ENCODE results near the gene ETV3L.
"Not testable (repeated sequence)": the region's sequence is repeated elsewhere in the genome, so short reads cannot be mapped to it uniquely, and the experiment has no call there.

Gene ETV3L

DNA sequence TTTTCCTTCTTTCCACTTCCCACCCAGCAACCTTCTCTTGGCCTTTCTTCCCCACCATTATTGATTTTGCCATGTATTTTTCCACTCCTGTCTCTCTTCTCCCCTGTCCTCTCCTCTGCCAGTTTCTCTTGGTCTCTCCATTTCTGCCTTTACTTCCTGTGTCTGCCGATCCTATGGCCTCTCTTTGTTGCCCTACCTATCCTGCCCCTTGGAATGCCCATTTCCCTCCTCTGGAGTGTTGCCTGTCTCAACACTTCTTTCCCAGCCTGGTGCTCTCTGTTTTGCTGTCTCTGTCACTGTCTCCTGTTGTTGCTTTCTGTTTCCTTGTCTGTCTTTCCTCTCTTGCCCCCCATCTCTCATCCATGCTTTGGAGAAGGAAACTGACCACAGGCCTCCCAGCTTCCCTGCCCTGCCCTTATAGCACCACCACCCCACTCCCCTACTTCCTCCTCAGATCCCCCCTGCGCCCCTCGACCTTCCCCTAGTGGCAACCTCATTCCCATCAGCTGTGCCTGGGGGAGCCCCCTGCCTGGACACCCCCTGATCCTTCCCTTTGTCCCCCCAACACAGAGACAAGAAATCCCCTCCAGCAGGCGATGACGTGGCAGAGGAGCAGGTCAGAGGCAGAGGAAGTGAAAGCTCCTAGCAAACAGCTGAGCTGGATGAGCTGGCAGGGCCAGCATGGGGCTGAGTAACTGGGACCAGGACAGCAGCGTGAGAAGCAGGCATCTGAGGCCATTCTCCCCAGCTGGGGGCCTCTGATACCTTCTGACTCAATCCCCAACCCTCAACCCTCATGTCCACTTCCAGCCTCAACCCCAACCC is 6.6 kb upstream of the ETV3L start:
- ATAC-seq (replicated peaks) (peak; percentile 99), DNase-seq (peak; percentile 75)
- Mint-ChIP-seq H3K9me3 (no peaks in the 10 kb centered on the region), H3K27ac (peak overlapping the region; percentile 90), H3K4me3 (peak overlapping the region; percentile 31 to 47), H3K36me3 (no peaks in the 10 kb centered on the region), H3K4me1 (peaks cover 31 to 40% of the 10 kb centered on the region in 2 donors), H3K27me3 (peaks cover 46 to 71% of the 10 kb centered on the region in 2 donors)

DNA sequence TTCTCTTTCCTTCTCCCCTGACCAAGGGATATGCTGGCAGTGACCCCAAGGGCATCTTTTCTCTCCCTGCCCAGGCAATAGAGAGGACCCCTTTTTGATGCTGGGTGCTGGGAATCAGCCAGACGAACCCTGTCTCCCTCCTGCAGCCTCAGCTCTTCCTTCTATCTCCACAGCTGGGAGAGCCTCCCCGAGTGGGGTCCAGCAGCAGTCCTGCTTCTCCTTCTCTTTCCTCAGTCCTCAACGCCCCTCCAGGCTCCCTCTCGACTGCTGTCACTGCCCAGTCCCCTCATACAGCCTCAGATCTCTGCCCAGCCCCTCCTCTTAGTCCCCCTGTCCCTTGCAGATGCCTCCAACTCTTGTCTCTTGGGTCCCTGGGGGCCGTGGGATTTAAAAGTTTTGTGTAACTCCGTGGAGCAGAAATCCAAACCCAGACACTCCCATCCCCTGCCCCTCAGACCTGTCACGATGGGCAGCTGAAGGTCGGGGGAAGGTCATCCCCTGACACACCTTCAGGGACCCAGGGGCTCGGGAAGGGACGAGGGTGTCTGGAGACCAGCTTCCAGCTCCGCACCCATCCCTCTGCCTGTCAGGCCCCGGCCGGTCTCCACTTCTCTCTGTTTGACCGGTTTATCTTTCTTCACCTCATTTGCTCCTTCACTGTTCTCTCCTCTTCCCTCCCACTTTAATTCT is 5.8 kb upstream of the ETV3L start:
- H3K4me1 Mint-ChIP-seq, result peaks cover 31 to 40% of the 10 kb centered on the region in 2 donors
- H3K9me3 Mint-ChIP-seq, result no peaks in the 10 kb centered on the region
- peak overlapping the region; percentile 54 for H3K27ac Mint-ChIP-seq
- DNase-seq (no peak), ATAC-seq (replicated peaks) (no peak)
- peaks cover 39 to 71% of the 10 kb centered on the region in 2 donors for H3K27me3 Mint-ChIP-seq
- no peaks in the 10 kb centered on the region for H3K36me3 Mint-ChIP-seq
- no peak overlapping the region for H3K4me3 Mint-ChIP-seq

DNA sequence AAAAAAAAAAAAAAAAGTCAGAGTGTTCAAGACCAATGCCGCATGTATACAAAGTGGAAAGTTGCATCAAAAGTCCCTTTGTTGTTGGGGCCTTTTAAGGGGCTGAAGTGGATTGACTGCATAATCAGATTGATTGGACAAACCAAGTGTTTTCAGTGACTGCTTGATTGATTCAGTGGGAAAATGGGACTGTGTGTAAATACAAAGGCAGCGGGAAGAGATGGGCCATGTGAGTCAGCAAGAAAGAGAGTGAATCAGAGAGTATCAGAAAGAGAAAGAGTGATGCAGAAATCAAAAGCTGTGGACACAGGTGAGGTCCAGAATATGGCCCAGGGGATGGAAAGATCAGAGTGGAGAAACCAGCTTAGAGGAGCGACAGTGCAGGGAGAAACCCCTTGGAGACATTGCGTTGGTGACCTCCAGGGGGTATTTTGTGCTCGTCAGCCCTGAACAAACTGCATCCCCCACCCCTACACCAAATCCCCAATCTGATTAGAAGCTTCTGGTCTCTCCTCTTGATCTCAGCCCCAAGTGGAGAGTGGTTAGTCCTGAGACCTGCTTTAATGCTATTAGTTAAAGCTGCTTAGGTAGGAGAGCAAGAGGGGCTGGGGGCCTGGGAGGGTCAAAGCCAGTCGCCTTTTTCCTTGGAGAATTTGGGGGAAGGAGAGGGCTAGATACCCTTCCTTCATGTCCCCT is 5.1 kb upstream of the ETV3L start:
- H3K27me3 Mint-ChIP-seq, result peaks cover 36 to 66% of the 10 kb centered on the region in 2 donors

DNA sequence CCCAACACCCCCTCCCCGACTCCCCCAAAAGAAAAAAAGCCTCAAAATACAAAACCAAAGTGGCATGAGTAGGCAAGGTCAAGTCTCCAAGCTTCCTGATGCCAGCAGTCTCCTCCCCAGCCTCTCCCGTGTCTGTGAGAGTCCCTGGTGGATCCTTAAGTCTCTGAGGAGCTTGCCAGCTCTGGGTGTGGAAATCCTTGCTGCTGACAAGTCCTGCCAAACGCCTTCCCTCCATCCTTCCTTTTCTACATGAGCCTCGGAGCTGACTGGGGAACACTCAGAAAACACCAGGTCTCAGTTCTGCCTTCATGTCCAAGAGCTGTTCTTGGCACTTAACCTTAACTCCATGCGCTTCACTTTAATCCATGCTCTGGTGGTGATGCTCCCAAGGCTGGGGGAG is 3.7 kb upstream of the ETV3L start:
- Mint-ChIP-seq H3K9me3 (no peaks in the 10 kb centered on the region), H3K36me3 (no peaks in the 10 kb centered on the region), H3K4me1 (peaks cover 34 to 44% of the 10 kb centered on the region in 2 donors), H3K27me3 (peaks cover 26 to 60% of the 10 kb centered on the region in 2 donors), H3K27ac (no peak overlapping the region), H3K4me3 (no peak overlapping the region)
- ATAC-seq (replicated peaks) (no peak), DNase-seq (no peak)

More for the DNA sequence above, 5.1 kb upstream of the ETV3L start:
- H3K9me3 Mint-ChIP-seq, result no peaks in the 10 kb centered on the region
- no peak for DNase-seq
- H3K36me3 Mint-ChIP-seq, result no peaks in the 10 kb centered on the region
- H3K4me1 Mint-ChIP-seq, result peaks cover 29 to 38% of the 10 kb centered on the region in 2 donors
- no peak overlapping the region for H3K27ac Mint-ChIP-seq
- no peak for ATAC-seq (replicated peaks)
- H3K4me3 Mint-ChIP-seq, result no peak overlapping the region

DNA sequence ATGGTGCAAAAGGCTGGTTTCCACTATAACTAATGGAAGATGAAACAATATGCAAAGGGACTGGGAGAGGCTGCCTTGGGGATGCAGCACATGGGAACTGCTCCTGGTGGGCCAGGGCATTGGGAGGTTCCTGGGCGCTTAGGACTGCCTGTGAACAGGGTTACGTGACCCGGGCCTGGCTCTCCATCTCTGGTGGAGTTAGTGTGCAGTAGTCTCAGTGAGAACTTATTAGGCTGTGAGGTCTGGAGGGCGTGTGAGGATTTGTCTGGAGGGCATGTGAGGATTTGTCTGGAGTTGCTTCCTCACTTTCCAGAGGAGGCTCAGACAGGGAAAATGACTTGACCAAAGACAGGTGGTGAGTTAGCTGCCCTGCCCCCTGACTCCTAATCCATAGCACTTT is 1.5 kb upstream of the ETV3L start:
- H3K9me3 Mint-ChIP-seq, result no peaks in the 10 kb centered on the region
- H3K36me3 Mint-ChIP-seq, result no peaks in the 10 kb centered on the region
- H3K27me3 Mint-ChIP-seq, result peaks cover 27 to 39% of the 10 kb centered on the region in 2 donors
- no peak for DNase-seq
- H3K4me3 Mint-ChIP-seq, result no peak overlapping the region
- no peak for ATAC-seq (replicated peaks)
- H3K4me1 Mint-ChIP-seq, result peaks cover 16 to 25% of the 10 kb centered on the region in 2 donors
- no peak overlapping the region for H3K27ac Mint-ChIP-seq

DNA sequence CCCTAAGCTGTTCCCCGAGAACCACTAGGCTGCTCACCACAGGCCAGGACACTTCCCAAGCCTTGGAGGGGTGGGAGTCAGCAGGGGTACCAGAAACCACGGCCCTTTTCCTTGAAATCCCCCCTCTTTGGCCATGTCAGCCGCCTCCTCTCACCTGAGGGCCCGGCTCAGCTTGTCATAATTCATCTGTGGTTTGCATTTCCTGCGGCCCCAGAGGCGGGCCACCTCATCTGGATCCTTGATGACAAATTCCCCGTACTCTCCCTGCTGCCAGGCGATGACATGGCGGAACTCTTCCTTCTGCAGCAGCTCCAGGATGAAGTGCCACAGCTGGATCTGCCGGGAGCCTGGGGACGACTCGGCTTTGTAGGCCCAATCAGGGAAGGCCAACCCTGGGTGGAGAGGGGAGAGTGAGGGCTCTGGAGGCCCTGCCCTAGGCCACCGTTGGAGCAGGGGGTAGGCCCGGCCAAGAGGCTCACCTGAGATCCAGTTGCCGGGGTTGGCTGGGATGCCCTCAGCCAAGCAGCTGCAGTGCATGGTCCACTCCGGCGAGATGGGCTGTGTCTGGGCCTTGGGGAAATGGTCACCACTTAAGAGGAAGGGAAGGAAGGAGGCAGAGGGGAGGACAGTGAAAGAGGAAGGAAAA is 498 bp downstream of the ETV3L start:
- not testable (repeated sequence) for H3K9me3 Mint-ChIP-seq; H3K4me3 Mint-ChIP-seq; H3K4me1 Mint-ChIP-seq; H3K27ac Mint-ChIP-seq; ATAC-seq (replicated peaks); DNase-seq; H3K36me3 Mint-ChIP-seq
- peaks cover 25 to 29% of the 10 kb centered on the region in 2 donors for H3K27me3 Mint-ChIP-seq

DNA sequence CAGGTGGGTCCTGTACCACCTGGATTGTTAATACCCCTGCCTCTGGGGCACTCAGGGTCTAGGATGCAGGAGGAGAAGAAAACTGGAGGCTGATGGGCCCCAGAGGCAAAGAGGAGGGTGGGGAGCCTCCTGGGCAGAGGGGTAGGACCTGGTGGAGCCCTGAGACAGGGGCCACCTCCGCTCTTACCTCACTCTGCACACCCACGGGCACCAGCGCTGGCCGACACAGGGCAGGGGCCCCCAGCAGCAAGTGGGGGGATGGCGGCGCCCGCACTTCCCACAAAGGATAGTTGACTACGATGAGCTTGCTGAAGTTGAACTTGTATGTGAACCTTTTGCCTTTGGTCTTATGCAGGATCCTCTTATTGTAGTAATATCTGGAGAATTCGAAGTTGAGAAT is 1.1 kb downstream of the ETV3L start:
- H3K9me3 Mint-ChIP-seq, result no peaks in the 10 kb centered on the region
- no peak for DNase-seq
- H3K4me1 Mint-ChIP-seq, result peaks cover 5 to 8% of the 10 kb centered on the region in 2 donors
- no peaks in the 10 kb centered on the region for H3K36me3 Mint-ChIP-seq
- no peak overlapping the region for H3K4me3 Mint-ChIP-seq
- no peak for ATAC-seq (replicated peaks)
- H3K27me3 Mint-ChIP-seq, result peaks cover 23 to 27% of the 10 kb centered on the region in 2 donors
- no peak overlapping the region for H3K27ac Mint-ChIP-seq

DNA sequence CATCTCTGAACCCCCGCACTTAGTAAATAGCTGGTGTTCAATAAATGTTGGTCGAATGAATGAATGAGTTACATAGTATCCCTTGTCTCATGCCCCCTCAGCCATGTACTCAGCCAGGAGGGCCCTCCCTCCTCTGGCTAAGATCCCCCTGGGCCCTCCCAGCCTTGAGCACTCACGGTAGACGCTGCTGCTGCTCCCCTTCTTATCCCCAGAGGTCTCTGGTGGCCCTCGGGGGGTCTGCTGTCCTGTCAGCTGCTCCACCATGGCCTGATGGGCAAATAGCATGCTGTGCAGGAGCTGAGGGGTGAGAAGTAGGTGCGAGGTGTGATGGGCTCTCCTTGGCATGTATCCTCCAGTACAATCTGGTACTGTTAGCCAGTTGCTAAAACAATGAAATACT is 1.9 kb downstream of the ETV3L start:
- no peak for ATAC-seq (replicated peaks)
- H3K4me1 Mint-ChIP-seq, result peaks cover 5 to 8% of the 10 kb centered on the region in 2 donors
- no peak overlapping the region for H3K27ac Mint-ChIP-seq
- H3K9me3 Mint-ChIP-seq, result no peaks in the 10 kb centered on the region
- H3K4me3 Mint-ChIP-seq, result no peak overlapping the region
- DNase-seq, result no peak
- peaks cover 19 to 21% of the 10 kb centered on the region in 2 donors for H3K27me3 Mint-ChIP-seq
- no peaks in the 10 kb centered on the region for H3K36me3 Mint-ChIP-seq

DNA sequence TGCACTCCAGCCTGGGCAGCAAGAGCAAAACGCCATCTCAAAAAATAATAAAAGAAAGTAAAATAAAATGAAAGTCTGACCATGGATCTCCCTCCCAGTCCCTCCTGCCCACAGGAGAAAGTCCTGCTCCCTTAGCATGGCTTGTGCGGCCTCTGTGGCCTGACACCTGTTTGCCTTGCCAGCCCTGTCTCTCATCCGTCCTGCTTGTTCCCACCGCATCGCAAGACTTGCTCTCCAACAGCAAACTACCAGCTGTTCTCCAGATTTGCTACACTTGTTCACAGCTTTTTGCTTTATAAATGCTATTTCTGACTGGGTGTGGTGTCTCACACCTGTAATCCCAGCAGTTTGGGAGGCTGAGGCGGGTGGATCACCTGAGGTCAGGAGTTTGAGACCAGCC is 2.7 kb downstream of the ETV3L start:
- Mint-ChIP-seq H3K27me3 (peaks cover 18 to 20% of the 10 kb centered on the region in 2 donors), H3K9me3 (no peaks in the 10 kb centered on the region), H3K4me3 (no peak overlapping the region), H3K4me1 (peaks cover 5 to 8% of the 10 kb centered on the region in 2 donors), H3K36me3 (no peaks in the 10 kb centered on the region), H3K27ac (no peak overlapping the region)
- no peak for DNase-seq
- ATAC-seq (replicated peaks), result no peak

DNA sequence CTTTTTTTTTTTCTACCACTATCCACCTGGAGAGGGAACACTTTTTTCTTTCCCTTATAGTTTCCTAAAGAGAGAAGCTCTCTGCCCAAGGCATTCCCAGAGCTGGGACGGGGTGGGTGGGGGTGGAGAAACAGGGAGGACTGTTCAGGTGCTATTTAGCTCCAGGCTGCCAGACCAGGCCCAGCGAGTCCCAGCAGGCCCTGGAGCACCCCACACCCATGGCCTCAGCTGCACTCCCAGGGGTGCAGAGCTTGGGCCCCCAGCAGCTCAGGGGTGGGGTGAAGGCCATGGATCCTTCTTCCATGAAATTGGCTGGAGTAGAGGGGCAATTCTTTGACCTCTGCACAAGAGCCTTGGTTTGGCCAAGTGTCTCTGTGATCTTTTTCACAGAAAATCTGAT is 4.1 kb downstream of the ETV3L start:
- H3K4me1 Mint-ChIP-seq, result peaks cover 5 to 8% of the 10 kb centered on the region in 2 donors
- H3K4me3 Mint-ChIP-seq, result no peak overlapping the region
- ATAC-seq (replicated peaks) (no peak), DNase-seq (no peak)
- peaks cover 22 to 23% of the 10 kb centered on the region in 2 donors for H3K27me3 Mint-ChIP-seq
- no peaks in the 10 kb centered on the region for H3K9me3 Mint-ChIP-seq
- no peaks in the 10 kb centered on the region for H3K36me3 Mint-ChIP-seq
- no peak overlapping the region for H3K27ac Mint-ChIP-seq

DNA sequence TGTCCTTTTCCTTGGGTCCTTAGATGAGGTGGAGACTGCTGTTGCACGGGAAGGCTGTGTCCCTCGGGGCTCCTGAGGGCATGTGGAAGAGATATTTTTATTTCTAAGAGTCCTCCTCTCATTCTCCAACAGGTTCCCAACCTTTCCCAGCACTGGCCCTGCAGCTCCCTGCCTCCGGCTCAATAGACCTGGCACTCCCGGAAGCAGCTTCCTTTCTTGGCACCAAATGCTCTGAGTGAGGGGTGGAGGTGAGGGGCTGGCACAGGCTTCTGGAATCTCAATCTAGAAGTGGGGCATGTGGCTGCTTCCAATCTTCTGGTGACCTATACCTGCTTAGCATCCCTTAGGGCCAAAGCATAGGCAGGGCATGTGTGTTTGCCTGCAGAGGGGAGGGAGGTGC is 4.5 kb downstream of the ETV3L start:
- H3K4me1 Mint-ChIP-seq, result peaks cover 5 to 8% of the 10 kb centered on the region in 2 donors
- no peaks in the 10 kb centered on the region for H3K9me3 Mint-ChIP-seq
- ATAC-seq (replicated peaks) (no peak), DNase-seq (no peak)
- peaks cover 24 to 27% of the 10 kb centered on the region in 2 donors for H3K27me3 Mint-ChIP-seq
- H3K27ac Mint-ChIP-seq, result no peak overlapping the region
- H3K4me3 Mint-ChIP-seq, result no peak overlapping the region
- no peaks in the 10 kb centered on the region for H3K36me3 Mint-ChIP-seq

DNA sequence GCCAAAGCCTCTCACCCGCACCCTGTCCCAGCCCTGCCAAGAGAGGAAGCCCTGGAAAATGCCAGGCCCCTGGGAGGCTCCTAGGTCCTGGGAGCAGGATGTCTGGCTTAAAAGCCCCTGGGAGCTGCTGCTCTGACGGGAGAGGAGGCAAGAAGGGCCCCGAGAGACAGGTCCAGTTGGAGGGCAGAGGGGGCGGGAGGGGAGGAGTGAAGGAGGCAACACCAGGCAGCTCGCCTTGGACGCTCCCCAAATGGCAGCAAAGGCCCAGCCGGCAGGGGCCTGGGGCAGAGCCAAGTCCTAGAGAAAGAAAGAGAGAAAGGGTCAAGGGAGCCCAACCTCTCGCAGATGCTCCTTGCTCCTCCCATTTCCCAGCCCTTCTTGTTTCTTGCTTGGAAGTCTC is 6.8 kb downstream of the ETV3L start:
- peaks cover 26 to 29% of the 10 kb centered on the region in 2 donors for H3K27me3 Mint-ChIP-seq
- H3K4me1 Mint-ChIP-seq, result no peaks in the 10 kb centered on the region
- ATAC-seq (replicated peaks) (no peak), DNase-seq (no peak)
- no peak overlapping the region for H3K4me3 Mint-ChIP-seq
- H3K27ac Mint-ChIP-seq, result no peak overlapping the region
- H3K9me3 Mint-ChIP-seq, result no peaks in the 10 kb centered on the region
- H3K36me3 Mint-ChIP-seq, result no peaks in the 10 kb centered on the region

DNA sequence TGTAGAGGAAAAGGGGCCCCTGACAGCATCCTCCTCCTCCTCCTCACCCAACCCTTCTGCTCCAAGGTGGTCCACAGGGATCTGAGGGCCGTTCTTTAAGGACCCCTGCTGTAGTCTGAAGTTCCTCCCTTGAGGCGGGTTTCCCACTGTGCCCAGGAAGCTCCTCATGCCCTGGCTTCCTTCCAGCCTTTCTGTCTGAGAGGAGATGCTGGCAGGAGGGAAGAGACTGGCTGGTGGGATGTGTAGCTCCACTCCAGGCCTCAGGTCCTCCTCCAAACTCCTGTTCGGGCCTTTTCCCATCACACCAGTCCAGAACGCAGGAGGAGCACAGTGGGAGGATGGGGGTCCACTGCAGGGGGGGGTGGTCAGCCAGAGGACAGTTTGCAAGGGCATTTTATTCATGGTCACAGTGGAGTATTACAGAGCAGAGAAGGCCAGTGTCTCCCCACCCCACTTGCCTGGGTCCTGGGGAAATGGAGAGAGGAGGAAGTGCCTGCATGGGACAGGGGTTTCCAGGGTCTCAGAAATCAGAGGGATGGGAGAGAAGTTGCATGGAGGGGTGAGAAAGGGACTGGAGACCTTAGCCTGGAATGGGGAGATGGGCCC is 7.8 kb downstream of the ETV3L start:
- no peak overlapping the region for H3K4me3 Mint-ChIP-seq
- no peaks in the 10 kb centered on the region for H3K4me1 Mint-ChIP-seq
- DNase-seq (no peak), ATAC-seq (replicated peaks) (no peak)
- peak overlapping the region; percentile 54 for H3K27ac Mint-ChIP-seq
- H3K9me3 Mint-ChIP-seq, result no peaks in the 10 kb centered on the region
- no peaks in the 10 kb centered on the region for H3K36me3 Mint-ChIP-seq
- H3K27me3 Mint-ChIP-seq, result peaks cover 20 to 26% of the 10 kb centered on the region in 2 donors

DNA sequence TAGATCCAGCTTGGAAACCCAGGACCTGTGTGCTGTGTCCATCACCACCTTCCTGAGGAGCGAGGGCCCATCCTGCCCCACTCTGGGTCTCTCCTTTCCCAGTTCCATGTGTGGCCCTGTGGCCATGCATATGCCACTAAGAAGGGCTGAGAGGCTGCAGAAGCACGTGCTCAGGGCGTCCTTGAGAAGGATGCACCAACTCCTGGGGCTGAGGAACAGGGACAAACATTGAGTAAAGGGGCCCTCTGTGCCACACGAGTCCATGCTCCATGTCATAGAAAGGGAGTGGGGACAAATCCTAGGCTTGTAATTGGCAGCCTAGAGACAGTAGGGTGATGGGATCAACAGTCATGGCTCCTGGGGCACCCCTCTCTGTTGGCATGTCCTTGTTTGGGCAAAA is 8.4 kb downstream of the ETV3L start:
- Mint-ChIP-seq H3K36me3 (no peaks in the 10 kb centered on the region), H3K9me3 (no peaks in the 10 kb centered on the region), H3K27ac (no peak overlapping the region), H3K4me3 (no peak overlapping the region), H3K27me3 (peaks cover 16 to 26% of the 10 kb centered on the region in 2 donors), H3K4me1 (no peaks in the 10 kb centered on the region)
- ATAC-seq (replicated peaks), result no peak
- no peak for DNase-seq

Data from stimulated activated naive B cell treated with anti-CD40 and anti-IgM and Interleukin-4, amounts not matched to agents 10 μg/mL and 1 μg/mL and 100 μg/mL, for 72 hours (primary cell).